Measurements from ENCODE around the gene BICRA.
"Not testable (repeated sequence)": the region's sequence is repeated elsewhere in the genome, so short reads cannot be mapped to it uniquely, and the experiment has no call there.

Gene BICRA

GRCh38 chr19:47631681-47632446 lies 22.9 kb downstream of the BICRA start:
- no peak for DNase-seq (ENCODE audit: low spot score)

- DNase-seq (ENCODE audit: low spot score) = no peak
Observed at GRCh38 chr19:47633517-47633916, 24.6 kb downstream of the BICRA start.

- DNase-seq (ENCODE audit: low spot score) = no peak
Observed at GRCh38 chr19:47633996-47634395, 25.1 kb downstream of the BICRA start.

GRCh38 chr19:47635152-47635754 lies 26.3 kb downstream of the BICRA start:
- not testable (repeated sequence) for DNase-seq (ENCODE audit: low spot score)

GRCh38 chr19:47637550-47637949 lies 28.6 kb downstream of the BICRA start:
- DNase-seq (ENCODE audit: low spot score) = no peak

GRCh38 chr19:47641891-47642485 lies 33.1 kb downstream of the BICRA start:
- DNase-seq (ENCODE audit: low spot score) = no peak

- no peak for DNase-seq (ENCODE audit: low spot score)
Observed at GRCh38 chr19:47643281-47643680, 34.3 kb downstream of the BICRA start.

- no peak for DNase-seq (ENCODE audit: low spot score)
Observed at GRCh38 chr19:47644199-47644598, 35.3 kb downstream of the BICRA start.

- no peak for DNase-seq (ENCODE audit: low spot score)
Observed at GRCh38 chr19:47644743-47645482, 36.0 kb downstream of the BICRA start.

GRCh38 chr19:47646924-47647323 lies 38.0 kb downstream of the BICRA start:
- no peak for DNase-seq (ENCODE audit: low spot score)

- DNase-seq (ENCODE audit: low spot score) = no peak
Observed at GRCh38 chr19:47649588-47649987, 40.7 kb downstream of the BICRA start.

- DNase-seq (ENCODE audit: low spot score) = no peak
Observed at GRCh38 chr19:47650700-47651099, 41.8 kb downstream of the BICRA start.

GRCh38 chr19:47651132-47651531 lies 42.2 kb downstream of the BICRA start:
- no peak for DNase-seq (ENCODE audit: low spot score)

- no peak for DNase-seq (ENCODE audit: low spot score)
Observed at GRCh38 chr19:47651691-47652090, 42.8 kb downstream of the BICRA start.

- DNase-seq (ENCODE audit: low spot score) = no peak
Observed at GRCh38 chr19:47652285-47652684, 43.4 kb downstream of the BICRA start.

GRCh38 chr19:47653856-47654255 lies 44.9 kb downstream of the BICRA start:
- DNase-seq (ENCODE audit: low spot score) = no peak

GRCh38 chr19:47657719-47658118 lies 48.8 kb downstream of the BICRA start:
- DNase-seq (ENCODE audit: low spot score) = no peak

GRCh38 chr19:47658431-47659348 lies 49.8 kb downstream of the BICRA start:
- DNase-seq (ENCODE audit: low spot score) = no peak

GRCh38 chr19:47660435-47660832 lies 51.5 kb downstream of the BICRA start:
- no peak for DNase-seq (ENCODE audit: low spot score)

GRCh38 chr19:47661161-47661560 lies 52.2 kb downstream of the BICRA start:
- no peak for DNase-seq (ENCODE audit: low spot score)

- no peak for DNase-seq (ENCODE audit: low spot score)
Observed at GRCh38 chr19:47661611-47662010, 52.7 kb downstream of the BICRA start.

Measured in hepatic stellate cell (primary cell).